Brain microvascular endothelial cell (primary cell): ENCODE measurements around the gene PALLD.

Source experiments
- DNase-seq: peaks from one replicate; pipeline ENCODE4 v3.0.0-alpha.2; 2020
- H3K27ac ChIP-seq: fragments of 250-450 bp; sonication (Bioruptor Pico); 2 replicates; pipeline ENCODE4 v1.5.1; 2020; ENCODE audit warnings: mild to moderate bottlenecking, moderate library complexity
- H3K27me3 ChIP-seq: fragments of 250-450 bp; sonication (Bioruptor Pico); replicated peaks from 2 replicates; pipeline ENCODE4 v1.5.1; 2020; ENCODE audit warnings: mild to moderate bottlenecking
- H3K36me3 ChIP-seq: fragments of 250-450 bp; sonication (Bioruptor Pico); replicated peaks from 2 replicates; pipeline ENCODE4 v1.5.1; 2020; ENCODE audit warnings: mild to moderate bottlenecking
- H3K4me3 ChIP-seq: 2 replicates; pipeline ENCODE4 v1.5.1; 2011; ENCODE audit warnings: low read depth, mild to moderate bottlenecking, control low read depth, low read length, moderate library complexity
- in situ Hi-C: cut with HindIII; loops from 2 replicates; pipeline ENCODE4 v1.10.0; 2017; ENCODE audit warnings: low sequenced_read_pairs, low pct_ligation_motif_present
- TF ChIP-seq, protein P1 (sequence below): IDR thresholded peaks from 2 replicates; pipeline ENCODE4 v1.5.1; 2011; ENCODE audit warnings: low read depth, mild to moderate bottlenecking, moderate library complexity, low read length, control low read depth, inconsistent platforms; ENCODE audit errors: missing control alignments

The PALLD gene

GRCh38 chr4:168741281-168742173 lies 244.7 kb downstream of the PALLD start:
- Histone ChIP-seq H3K4me3 (no peak overlapping the region), H3K27me3 (no peaks in the 10 kb centered on the region), H3K36me3 (no peaks in the 10 kb centered on the region), H3K27ac (no peak overlapping the region)
- in situ Hi-C loops: no loop called here
- TF ChIP-seq, protein P1, sequence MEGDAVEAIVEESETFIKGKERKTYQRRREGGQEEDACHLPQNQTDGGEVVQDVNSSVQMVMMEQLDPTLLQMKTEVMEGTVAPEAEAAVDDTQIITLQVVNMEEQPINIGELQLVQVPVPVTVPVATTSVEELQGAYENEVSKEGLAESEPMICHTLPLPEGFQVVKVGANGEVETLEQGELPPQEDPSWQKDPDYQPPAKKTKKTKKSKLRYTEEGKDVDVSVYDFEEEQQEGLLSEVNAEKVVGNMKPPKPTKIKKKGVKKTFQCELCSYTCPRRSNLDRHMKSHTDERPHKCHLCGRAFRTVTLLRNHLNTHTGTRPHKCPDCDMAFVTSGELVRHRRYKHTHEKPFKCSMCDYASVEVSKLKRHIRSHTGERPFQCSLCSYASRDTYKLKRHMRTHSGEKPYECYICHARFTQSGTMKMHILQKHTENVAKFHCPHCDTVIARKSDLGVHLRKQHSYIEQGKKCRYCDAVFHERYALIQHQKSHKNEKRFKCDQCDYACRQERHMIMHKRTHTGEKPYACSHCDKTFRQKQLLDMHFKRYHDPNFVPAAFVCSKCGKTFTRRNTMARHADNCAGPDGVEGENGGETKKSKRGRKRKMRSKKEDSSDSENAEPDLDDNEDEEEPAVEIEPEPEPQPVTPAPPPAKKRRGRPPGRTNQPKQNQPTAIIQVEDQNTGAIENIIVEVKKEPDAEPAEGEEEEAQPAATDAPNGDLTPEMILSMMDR: no peak
- no peak for DNase-seq

- in situ Hi-C loops: no loop called here
- no peak overlapping the region for H3K4me3 ChIP-seq
- H3K27ac ChIP-seq: no peak overlapping the region
- no peak for DNase-seq
- TF ChIP-seq, protein P1: no peak
- H3K36me3 ChIP-seq: no peaks in the 10 kb centered on the region
- H3K27me3 ChIP-seq: no peaks in the 10 kb centered on the region
These were observed 246.3 kb downstream of the PALLD start for GRCh38 chr4:168743131-168743530.

DNA sequence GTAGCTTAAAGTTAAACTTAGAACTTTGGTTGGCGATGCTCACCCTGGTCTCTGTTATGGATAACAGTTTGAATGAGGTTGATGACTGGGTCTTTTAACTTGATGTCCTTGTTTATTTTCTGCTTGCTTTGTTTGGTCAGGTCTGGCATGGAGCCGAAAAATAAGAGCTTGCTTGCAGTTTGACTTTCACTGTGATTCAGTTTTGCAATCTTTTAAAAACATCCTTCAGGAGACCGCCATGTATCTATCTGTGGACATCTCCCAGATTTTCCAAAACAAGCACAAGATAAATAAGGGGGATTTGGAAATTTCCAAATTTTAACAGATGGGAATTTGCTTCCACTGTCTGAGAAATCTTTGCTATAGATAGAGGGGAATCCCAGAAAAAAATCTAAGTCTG lies 246.7 kb downstream of the PALLD start:
- TF ChIP-seq, protein P1: no peak
- H3K27ac ChIP-seq: peak overlapping the region; percentile 42
- no peaks in the 10 kb centered on the region for H3K36me3 ChIP-seq
- H3K27me3 ChIP-seq: no peaks in the 10 kb centered on the region
- H3K4me3 ChIP-seq: no peak overlapping the region
- in situ Hi-C loops: no loop called here
- peak; percentile 64 for DNase-seq

GRCh38 chr4:168744021-168744420 lies 247.2 kb downstream of the PALLD start:
- in situ Hi-C loops: no loop called here
- H3K27ac ChIP-seq: peak overlapping the region; percentile 42
- H3K36me3 ChIP-seq: no peaks in the 10 kb centered on the region
- H3K27me3 ChIP-seq: no peaks in the 10 kb centered on the region
- peak; percentile 75 for DNase-seq
- no peak overlapping the region for H3K4me3 ChIP-seq
- TF ChIP-seq, protein P1: no peak

DNA sequence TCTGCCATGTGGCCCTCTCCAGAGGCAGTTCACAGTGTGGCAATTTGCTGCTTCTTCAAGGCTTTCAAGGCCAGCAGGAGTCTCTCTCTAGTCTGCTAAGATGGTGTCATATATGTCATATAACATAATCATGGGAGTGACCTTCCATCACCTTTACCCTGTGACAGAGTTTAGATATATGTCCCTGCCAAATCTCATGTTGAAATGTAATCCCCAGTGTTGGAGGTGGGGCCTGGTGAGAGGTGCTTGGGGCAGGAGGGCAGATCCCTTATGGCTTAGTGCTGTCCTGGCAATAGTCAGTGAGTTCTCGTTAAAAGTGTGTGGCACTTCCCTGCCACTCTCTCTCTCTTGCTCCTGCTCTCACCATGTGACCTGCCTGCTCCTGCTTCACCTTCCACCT lies 252.0 kb downstream of the PALLD start:
- no peaks in the 10 kb centered on the region for H3K27me3 ChIP-seq
- H3K36me3 ChIP-seq: no peaks in the 10 kb centered on the region
- no peak overlapping the region for H3K27ac ChIP-seq
- TF ChIP-seq, protein P1: no peak
- DNase-seq: no peak
- in situ Hi-C loops: no loop called here
- no peak overlapping the region for H3K4me3 ChIP-seq
